Fibroblast of lung (primary cell): ENCODE data around the gene KCNT2. TPM values are rescaled to one million over a fixed set of nuclear protein-coding genes. Genes with fewer than 3 reads are reported as not detected.

Experiments used
- DNase-seq, 2 donors: peaks; one replicate each; pipeline versions ENCODE4 v3.0.0 to v3.0.0-alpha.2; 2010; ENCODE audit warnings: low read depth in 2 of 2
- H2AFZ ChIP-seq: 2 replicates; pipeline ENCODE4 v1.5.1; 2012; ENCODE audit warnings: low read length, control low read depth, inconsistent platforms
- H3K27ac ChIP-seq: 2 replicates; pipeline ENCODE4 v1.5.1; 2011; ENCODE audit warnings: low read length, control low read depth; ENCODE audit not compliant: insufficient read depth
- H3K27me3 ChIP-seq: 2 replicates; pipeline ENCODE4 v1.5.1; 2011; ENCODE audit warnings: mild to moderate bottlenecking, low read length; ENCODE audit not compliant: control insufficient read depth, insufficient read depth
- H3K36me3 ChIP-seq: 2 replicates; pipeline ENCODE4 v1.5.1; 2011; ENCODE audit warnings: low read length; ENCODE audit not compliant: control insufficient read depth, insufficient read depth
- H3K4me1 ChIP-seq: 2 replicates; pipeline ENCODE4 v1.5.1; 2011; ENCODE audit warnings: low read length; ENCODE audit not compliant: control insufficient read depth, insufficient read depth; ENCODE audit errors: extremely low read depth
- H3K4me2 ChIP-seq: 2 replicates; pipeline ENCODE4 v1.5.1; 2011; ENCODE audit warnings: low read length, control low read depth; ENCODE audit not compliant: insufficient read depth; ENCODE audit errors: extremely low read depth
- H3K4me3 ChIP-seq, 4 experiments: fragments of 200-600 bp in 1 of 4; sonication (generic) in 1 of 4; replicated peaks in 1 of 4; 2 replicates each; pipeline ENCODE4 v1.5.1; 2011 to 2016; ENCODE audit warnings: low read length in 4 of 4, low read depth in 3 of 4, mild to moderate bottlenecking in 3 of 4, control low read depth in 2 of 4, inconsistent platforms in 1 of 4, mixed read lengths in 1 of 4; ENCODE audit not compliant: insufficient read depth in 1 of 4; ENCODE audit errors: control extremely low read depth in 1 of 4
- H3K79me2 ChIP-seq: 2 replicates; pipeline ENCODE4 v1.5.1; 2012; ENCODE audit warnings: mild to moderate bottlenecking, low read length, inconsistent platforms; ENCODE audit not compliant: control insufficient read depth, insufficient read depth
- H3K9ac ChIP-seq: 2 replicates; pipeline ENCODE4 v1.5.1; 2011; ENCODE audit warnings: mild to moderate bottlenecking, low read length, control low read depth; ENCODE audit not compliant: insufficient read depth
- H3K9me3 ChIP-seq: 2 replicates; pipeline ENCODE4 v1.5.1; 2012; ENCODE audit warnings: low read depth, low read length; ENCODE audit not compliant: control insufficient read depth, insufficient read depth
- H4K20me1 ChIP-seq: 2 replicates; pipeline ENCODE4 v1.5.1; 2011; ENCODE audit warnings: low read length; ENCODE audit not compliant: control insufficient read depth, insufficient read depth; ENCODE audit errors: extremely low read depth
- CTCF ChIP-seq, 2 donors: IDR thresholded peaks in 1 of 2; conservative IDR thresholded peaks in 1 of 2; 1 replicate in 1 of 2; 2 replicates in 1 of 2; pipeline ENCODE4 v1.5.1; 2011 to 2012; ENCODE audit warnings: low read length in 2 of 2, control low read depth in 1 of 2, inconsistent platforms in 1 of 2, low read depth in 1 of 2, mild to moderate bottlenecking in 1 of 2
- EZH2 ChIP-seq: IDR thresholded peaks from 2 replicates; pipeline ENCODE4 v1.5.1; 2012; ENCODE audit warnings: low read length, control low read depth, mild to moderate bottlenecking; ENCODE audit errors: missing control alignments
- polyA plus RNA-seq, 2 donors: library from polyadenylated mRNA; depleted of rRNA in 1 of 2; stranded (reverse) in 1 of 2; unstranded in 1 of 2; fragments of >200 nt; gene quantifications; 2 replicates each; pipeline ENCODE4 v1.2.1, GENCODE V29; 2011 to 2012; ENCODE audit warnings: missing spikeins in 1 of 2
- total RNA-seq: library from RNA; depleted of rRNA; stranded (reverse); fragments of >200 nt; gene quantifications from 2 replicates; pipeline ENCODE4 v1.2.1, GENCODE V29; 2014

The KCNT2 gene
- total and polyA plus RNA-seq, 2 donors (not counting 1 experiment from before 2014, with no cell fraction given): 0.96 to 8.1 TPM

GRCh38 chr1:196538473-196538872, 69.8 kb downstream of the KCNT2 start:
- Histone ChIP-seq H3K9ac (no peak overlapping the region), H3K4me1 (no peaks in the 10 kb centered on the region), H3K79me2 (no peaks in the 10 kb centered on the region), H3K4me2 (no peak overlapping the region), H2AFZ (no peak overlapping the region), H3K27me3 (no peaks in the 10 kb centered on the region), H3K27ac (no peak overlapping the region), H3K36me3 (no peaks in the 10 kb centered on the region), H3K9me3 (no peaks in the 10 kb centered on the region), H3K4me3 (no peak overlapping the region), H4K20me1 (no peaks in the 10 kb centered on the region)
- DNase-seq: no peak
- TF ChIP-seq EZH2 (no peak), CTCF (conservative IDR thresholded peaks at IDR 0.05 in 1 of 2, IDR thresholded peaks at IDR 0.05 in 1 of 2; ENCODE audit: low read depth in 1 of 2, low read length in 2 of 2) (no peak)

GRCh38 chr1:196535727-196536126, 72.5 kb downstream of the KCNT2 start:
- Histone ChIP-seq H3K9me3 (no peaks in the 10 kb centered on the region), H2AFZ (no peak overlapping the region), H3K4me3 (no peak overlapping the region), H3K9ac (no peak overlapping the region), H3K79me2 (no peaks in the 10 kb centered on the region), H3K4me2 (no peak overlapping the region), H3K4me1 (no peaks in the 10 kb centered on the region), H3K27me3 (no peaks in the 10 kb centered on the region), H3K36me3 (no peaks in the 10 kb centered on the region), H4K20me1 (no peaks in the 10 kb centered on the region), H3K27ac (no peak overlapping the region)
- DNase-seq: peak; percentile 44 to 50
- TF ChIP-seq EZH2 (no peak), CTCF (conservative IDR thresholded peaks at IDR 0.05 in 1 of 2, IDR thresholded peaks at IDR 0.05 in 1 of 2; ENCODE audit: low read depth in 1 of 2, low read length in 2 of 2) (no peak)

DNA sequence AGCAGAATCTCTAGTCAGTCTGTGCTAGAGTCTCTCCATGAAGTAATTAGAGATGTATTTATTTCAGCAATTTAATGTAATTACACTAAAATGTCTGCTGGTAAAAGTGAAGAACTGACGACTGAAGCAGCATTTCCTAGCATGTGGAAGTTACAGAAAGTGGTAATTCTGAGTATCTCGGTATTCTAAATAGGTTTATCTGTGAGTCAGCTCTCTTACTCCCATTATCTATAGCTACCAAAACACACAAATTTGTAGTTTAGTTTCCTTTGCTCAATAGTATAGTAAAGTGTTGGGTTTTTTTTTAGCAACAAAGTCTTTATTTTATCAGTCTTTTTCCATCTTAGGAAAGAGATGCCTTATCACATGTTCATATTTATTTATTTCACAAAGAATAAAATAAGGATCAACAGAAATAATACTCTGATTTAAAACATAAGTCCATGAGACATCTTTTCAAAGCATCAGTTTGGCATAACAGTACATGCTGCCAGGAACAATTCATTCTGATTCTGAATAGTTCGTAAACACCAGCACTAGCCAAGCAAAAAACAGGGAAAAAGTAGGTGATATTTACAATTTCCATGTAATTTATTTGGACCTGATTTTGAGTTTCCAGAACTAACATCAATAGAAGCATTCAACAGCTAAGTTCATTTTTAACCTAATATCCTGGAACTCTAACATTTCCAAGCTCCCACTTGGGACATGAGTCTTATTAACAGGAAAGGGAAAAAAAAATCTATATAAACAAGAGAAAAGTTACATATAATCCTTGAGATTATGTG, 76.3 kb downstream of the KCNT2 start:
- Histone ChIP-seq H3K79me2 (no peaks in the 10 kb centered on the region), H3K9ac (no peak overlapping the region), H3K27me3 (no peaks in the 10 kb centered on the region), H4K20me1 (no peaks in the 10 kb centered on the region), H3K4me3 (no peak overlapping the region), H3K36me3 (no peaks in the 10 kb centered on the region), H3K27ac (no peak overlapping the region), H3K4me2 (no peak overlapping the region), H3K4me1 (no peaks in the 10 kb centered on the region), H3K9me3 (no peaks in the 10 kb centered on the region), H2AFZ (peak overlapping the region; percentile 24)
- TF ChIP-seq CTCF (conservative IDR thresholded peaks at IDR 0.05 in 1 of 2, IDR thresholded peaks at IDR 0.05 in 1 of 2; ENCODE audit: low read depth in 1 of 2, low read length in 2 of 2) (no peak), EZH2 (no peak)
- no peak for DNase-seq
